Gastroesophageal sphincter (tissue), 3 donors: ENCODE measurements around the gene MICAL3.
"Not testable (repeated sequence)": the region's sequence is repeated elsewhere in the genome, so short reads cannot be mapped to it uniquely, and the experiment has no call there.

Experiments
- POLR2A ChIP-seq, 2 donors: fragments of 450-650 bp; IDR thresholded peaks; one replicate each; pipeline ENCODE4 v1.6.1; 2017; ENCODE audit warnings: antibody characterized with exemption in 2 of 2, mild to moderate bottlenecking in 2 of 2, moderate library complexity in 1 of 2
- TF ChIP-seq, protein P1 (sequence below), 4 experiments: fragments of 200-600 bp in 2 of 4; fragments of 450-650 bp in 2 of 4; sonication (generic) in 1 of 4; IDR thresholded peaks; one replicate each; pipeline ENCODE4 v1.5.1; 2017 to 2019; ENCODE audit warnings: antibody characterized with exemption in 4 of 4, mild to moderate bottlenecking in 2 of 4, moderate library complexity in 2 of 4

DNA sequence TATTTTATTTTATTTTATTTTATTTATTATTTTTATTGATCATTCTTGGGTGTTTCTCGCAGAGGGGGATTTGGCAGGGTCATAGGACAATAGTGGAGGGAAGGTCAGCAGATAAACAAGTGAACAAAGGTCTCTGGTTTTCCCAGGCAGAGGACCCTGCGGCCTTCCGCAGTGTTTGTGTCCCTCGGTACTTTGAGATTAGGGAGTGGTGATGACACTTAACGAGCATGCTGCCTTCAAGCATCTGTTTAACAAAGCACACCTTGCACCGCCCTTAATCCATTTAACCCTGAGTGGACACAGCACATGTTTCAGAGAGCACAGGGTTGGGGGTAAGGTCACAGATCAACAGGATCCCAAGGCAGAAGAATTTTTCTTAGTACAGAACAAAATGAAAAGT, 16.5 kb upstream of the MICAL3 start:
- TF ChIP-seq, protein P1, sequence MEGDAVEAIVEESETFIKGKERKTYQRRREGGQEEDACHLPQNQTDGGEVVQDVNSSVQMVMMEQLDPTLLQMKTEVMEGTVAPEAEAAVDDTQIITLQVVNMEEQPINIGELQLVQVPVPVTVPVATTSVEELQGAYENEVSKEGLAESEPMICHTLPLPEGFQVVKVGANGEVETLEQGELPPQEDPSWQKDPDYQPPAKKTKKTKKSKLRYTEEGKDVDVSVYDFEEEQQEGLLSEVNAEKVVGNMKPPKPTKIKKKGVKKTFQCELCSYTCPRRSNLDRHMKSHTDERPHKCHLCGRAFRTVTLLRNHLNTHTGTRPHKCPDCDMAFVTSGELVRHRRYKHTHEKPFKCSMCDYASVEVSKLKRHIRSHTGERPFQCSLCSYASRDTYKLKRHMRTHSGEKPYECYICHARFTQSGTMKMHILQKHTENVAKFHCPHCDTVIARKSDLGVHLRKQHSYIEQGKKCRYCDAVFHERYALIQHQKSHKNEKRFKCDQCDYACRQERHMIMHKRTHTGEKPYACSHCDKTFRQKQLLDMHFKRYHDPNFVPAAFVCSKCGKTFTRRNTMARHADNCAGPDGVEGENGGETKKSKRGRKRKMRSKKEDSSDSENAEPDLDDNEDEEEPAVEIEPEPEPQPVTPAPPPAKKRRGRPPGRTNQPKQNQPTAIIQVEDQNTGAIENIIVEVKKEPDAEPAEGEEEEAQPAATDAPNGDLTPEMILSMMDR (IDR thresholded peaks at IDR 0.05): not testable (repeated sequence)
- not testable (repeated sequence) for TF ChIP-seq POLR2A (IDR thresholded peaks at IDR 0.05)
